Brain microvascular endothelial cell (primary cell): Measurements from ENCODE around the gene HSPA9.

Experiments
- DNase-seq: peaks from one replicate; pipeline ENCODE4 v3.0.0-alpha.2; 2020
- H3K27ac ChIP-seq: fragments of 250-450 bp; sonication (Bioruptor Pico); 2 replicates; pipeline ENCODE4 v1.5.1; 2020; ENCODE audit warnings: mild to moderate bottlenecking, moderate library complexity
- H3K27me3 ChIP-seq: fragments of 250-450 bp; sonication (Bioruptor Pico); replicated peaks from 2 replicates; pipeline ENCODE4 v1.5.1; 2020; ENCODE audit warnings: mild to moderate bottlenecking
- H3K36me3 ChIP-seq: fragments of 250-450 bp; sonication (Bioruptor Pico); replicated peaks from 2 replicates; pipeline ENCODE4 v1.5.1; 2020; ENCODE audit warnings: mild to moderate bottlenecking
- H3K4me3 ChIP-seq: 2 replicates; pipeline ENCODE4 v1.5.1; 2011; ENCODE audit warnings: low read depth, mild to moderate bottlenecking, control low read depth, low read length, moderate library complexity
- CTCF ChIP-seq: IDR thresholded peaks from 2 replicates; pipeline ENCODE4 v1.5.1; 2011; ENCODE audit warnings: low read depth, mild to moderate bottlenecking, moderate library complexity, low read length, control low read depth, inconsistent platforms; ENCODE audit errors: missing control alignments
- in situ Hi-C: cut with HindIII; loops from 2 replicates; pipeline ENCODE4 v1.10.0; 2017; ENCODE audit warnings: low sequenced_read_pairs, low pct_ligation_motif_present

HSPA9 gene

GRCh38 chr5:138553437-138554095 is 21.6 kb downstream of the HSPA9 start:
- in situ Hi-C loops = no loop called here
- no peak for DNase-seq
- Histone ChIP-seq H3K36me3 (peaks cover 52% of the 10 kb centered on the region), H3K27ac (no peak overlapping the region), H3K4me3 (no peak overlapping the region), H3K27me3 (no peaks in the 10 kb centered on the region)
- TF ChIP-seq CTCF = no peak

GRCh38 chr5:138552657-138553056 is 22.5 kb downstream of the HSPA9 start:
- H3K27ac ChIP-seq = no peak overlapping the region
- H3K4me3 ChIP-seq = no peak overlapping the region
- TF ChIP-seq CTCF = no peak
- no peak for DNase-seq
- H3K36me3 ChIP-seq = peaks cover 43% of the 10 kb centered on the region
- no peaks in the 10 kb centered on the region for H3K27me3 ChIP-seq
- in situ Hi-C loops = no loop called here

- in situ Hi-C loops = no loop called here
- H3K4me3 ChIP-seq = no peak overlapping the region
- H3K36me3 ChIP-seq = peaks cover 14% of the 10 kb centered on the region
- no peak overlapping the region for H3K27ac ChIP-seq
- no peak for TF ChIP-seq CTCF
- H3K27me3 ChIP-seq = no peaks in the 10 kb centered on the region
- no peak for DNase-seq
Observed at GRCh38 chr5:138549414-138549813, 25.8 kb downstream of the HSPA9 start.

GRCh38 chr5:138545919-138546562 is 29.2 kb downstream of the HSPA9 start:
- no peak for DNase-seq
- Histone ChIP-seq H3K27ac (peak overlapping the region; percentile 22), H3K36me3 (no peaks in the 10 kb centered on the region), H3K4me3 (no peak overlapping the region), H3K27me3 (no peaks in the 10 kb centered on the region)
- TF ChIP-seq CTCF = no peak
- in situ Hi-C loops = no loop called here

GRCh38 chr5:138544181-138545134 is 30.7 kb downstream of the HSPA9 start:
- no peak for TF ChIP-seq CTCF
- in situ Hi-C loops = no loop called here
- Histone ChIP-seq H3K36me3 (peaks cover 2% of the 10 kb centered on the region), H3K27me3 (no peaks in the 10 kb centered on the region), H3K27ac (peak overlapping the region; percentile 99), H3K4me3 (peak overlapping the region; percentile 97)
- DNase-seq = peak; percentile 13
